ENCODE measurements around the gene AQP4.

Gene AQP4

DNA sequence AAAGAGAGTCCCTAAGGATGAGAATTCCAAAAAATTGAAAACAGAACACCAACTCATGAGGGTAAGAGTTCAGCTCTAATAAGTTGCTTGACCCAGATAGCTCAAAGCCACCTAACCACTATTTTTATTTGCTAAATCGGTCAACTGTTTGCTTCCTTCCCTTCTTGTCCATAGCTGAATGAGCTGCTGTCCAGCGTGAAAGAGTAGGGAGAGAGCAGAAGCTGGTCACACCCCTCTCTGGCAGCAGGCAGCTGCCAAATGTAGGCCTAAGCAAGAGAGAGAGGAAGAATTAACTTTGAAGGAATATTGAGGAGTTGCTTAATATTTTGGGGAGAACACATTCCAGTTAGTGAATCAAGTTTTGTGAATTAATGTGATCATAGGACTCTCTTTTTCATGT is 25.9 kb downstream of the AQP4 start:
- no peak for DNase-seq (ENCODE audit: low spot score)

DNA sequence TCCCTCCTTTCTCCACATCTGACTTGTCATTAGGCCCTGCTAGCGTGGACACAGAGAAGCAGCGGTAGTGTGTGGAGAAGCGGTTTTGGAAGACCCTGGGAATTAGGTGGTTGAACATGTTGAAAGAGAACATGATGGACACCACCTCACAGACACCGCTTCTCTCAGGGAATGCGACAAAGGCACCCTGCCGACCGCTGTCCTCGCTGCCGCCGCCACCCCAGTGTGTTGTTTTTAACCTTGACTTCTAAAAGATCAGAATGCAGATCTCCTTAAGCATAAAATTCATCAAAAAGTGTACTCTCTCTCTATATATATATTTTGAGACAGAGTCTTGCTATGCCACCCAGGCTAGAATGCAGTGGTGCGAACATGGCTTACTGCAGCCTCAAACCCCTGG is 33.2 kb downstream of the AQP4 start:
- no peak for DNase-seq (ENCODE audit: low spot score)

DNA sequence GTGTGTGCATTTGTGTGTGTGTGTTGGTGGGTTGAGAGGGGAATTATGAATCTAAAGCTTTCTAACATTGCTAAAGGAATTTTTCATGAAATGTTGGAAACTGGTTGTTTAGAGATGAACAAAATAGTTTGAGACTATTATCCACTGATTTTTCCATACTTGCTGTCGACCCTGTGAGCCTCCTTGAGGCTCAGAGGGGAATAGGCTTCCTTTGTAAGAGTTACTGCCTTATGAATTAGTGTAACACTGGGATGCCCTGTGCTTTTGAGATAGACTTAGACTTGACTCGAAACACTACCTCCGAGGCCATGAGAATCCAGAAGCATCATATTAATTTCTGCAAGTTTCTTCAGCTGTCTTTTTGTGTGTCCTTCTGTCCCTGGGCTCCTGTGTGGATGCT is 37.9 kb downstream of the AQP4 start:
- no peak for DNase-seq (ENCODE audit: low spot score)

DNA sequence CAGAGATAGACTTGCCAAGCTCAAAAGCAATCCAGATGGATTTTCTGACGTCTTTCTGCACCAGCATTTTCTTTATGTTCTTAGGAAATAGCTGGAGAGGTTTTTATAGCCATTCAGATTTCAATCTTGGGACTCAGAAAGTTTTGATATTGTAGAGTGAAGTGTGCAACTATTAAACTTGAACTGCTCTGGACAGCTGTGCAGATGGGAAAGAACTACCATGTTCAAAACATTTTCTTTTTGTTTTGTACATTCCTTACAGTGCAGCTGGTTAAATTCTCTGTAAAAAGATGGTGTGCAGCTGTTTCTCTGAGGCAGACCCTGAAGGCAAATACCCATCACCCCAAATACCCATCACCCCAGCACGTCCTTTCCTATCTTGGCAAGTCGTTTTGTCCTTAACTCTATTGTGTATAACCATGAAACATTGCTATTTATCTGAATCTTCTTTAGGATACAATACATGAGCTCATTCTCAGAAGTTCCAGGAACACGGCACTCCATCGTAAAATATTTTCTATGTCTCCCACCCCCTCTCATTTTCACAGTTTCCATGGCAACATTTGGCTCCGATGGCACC is 38.8 kb downstream of the AQP4 start:
- no peak for DNase-seq (ENCODE audit: low spot score)

DNA sequence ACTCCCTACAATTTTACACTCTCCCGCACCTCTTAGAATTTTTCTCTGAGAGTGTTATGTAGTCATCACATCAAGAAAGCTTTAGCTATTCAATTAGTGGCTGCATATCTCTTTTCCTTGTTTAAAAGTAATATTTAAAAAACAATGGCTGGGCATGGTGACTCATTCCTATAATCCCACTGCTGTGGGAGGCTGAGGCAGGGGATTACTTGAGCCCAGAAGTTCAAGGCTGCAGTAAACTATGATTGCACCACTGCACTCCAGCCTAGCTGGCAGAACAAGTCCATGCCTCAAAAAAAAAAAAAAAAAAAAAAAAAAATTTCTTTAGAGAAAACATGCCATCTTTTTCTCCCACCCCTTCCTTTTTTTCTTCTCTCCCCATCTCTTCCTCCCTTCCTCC is 44.3 kb downstream of the AQP4 start:
- no peak for DNase-seq (ENCODE audit: low spot score)

DNA sequence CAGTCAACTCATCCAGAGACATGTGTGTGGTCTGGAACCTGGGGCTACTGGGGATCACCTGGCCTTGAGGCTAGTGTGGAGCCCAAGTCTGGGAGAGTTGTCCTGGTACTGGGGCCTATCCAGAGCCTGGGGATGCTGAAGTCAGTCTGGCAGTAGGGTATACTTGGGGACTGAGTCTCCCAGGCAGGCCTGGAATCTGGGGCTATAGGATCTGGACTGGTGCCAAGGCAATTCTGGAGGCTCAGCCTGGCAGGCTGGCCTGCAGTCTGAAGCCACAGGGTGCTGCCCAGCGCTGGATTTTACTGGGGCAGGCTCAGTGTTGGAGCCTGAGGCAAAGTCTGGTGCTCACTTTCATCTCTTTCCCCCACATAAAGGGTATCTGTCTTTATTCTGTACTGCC is 46.5 kb downstream of the AQP4 start:
- no peak for DNase-seq (ENCODE audit: low spot score)

- no peak for DNase-seq (ENCODE audit: low spot score)
Observed at GRCh38 chr18:26818461-26818860, 47.0 kb downstream of the AQP4 start.

GRCh38 chr18:26813043-26813442 is 52.5 kb downstream of the AQP4 start:
- peak; percentile 4 for DNase-seq (ENCODE audit: low spot score)

- DNase-seq (ENCODE audit: low spot score), result no peak
Observed at GRCh38 chr18:26812462-26812861, 53.0 kb downstream of the AQP4 start.

DNA sequence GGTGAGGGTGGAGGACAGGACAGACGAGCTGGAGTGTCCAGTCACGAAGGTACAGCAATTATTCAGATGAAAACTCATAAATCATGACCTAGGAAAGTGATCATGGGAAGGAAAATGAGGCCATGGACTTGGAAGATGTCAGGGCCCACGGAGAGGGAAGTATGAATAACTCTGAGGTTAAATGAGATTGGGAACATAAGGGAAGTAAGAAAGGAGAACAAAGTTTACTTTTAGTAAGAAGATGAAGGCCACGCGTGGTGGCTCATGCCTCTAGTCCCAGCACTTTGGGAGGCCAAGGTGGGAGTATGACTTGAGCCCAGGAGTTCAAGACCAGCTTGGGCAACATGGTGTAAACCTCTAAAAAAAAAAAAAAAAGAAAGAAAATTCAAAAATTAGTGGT is 56.2 kb downstream of the AQP4 start:
- DNase-seq (ENCODE audit: low spot score), result no peak

DNA sequence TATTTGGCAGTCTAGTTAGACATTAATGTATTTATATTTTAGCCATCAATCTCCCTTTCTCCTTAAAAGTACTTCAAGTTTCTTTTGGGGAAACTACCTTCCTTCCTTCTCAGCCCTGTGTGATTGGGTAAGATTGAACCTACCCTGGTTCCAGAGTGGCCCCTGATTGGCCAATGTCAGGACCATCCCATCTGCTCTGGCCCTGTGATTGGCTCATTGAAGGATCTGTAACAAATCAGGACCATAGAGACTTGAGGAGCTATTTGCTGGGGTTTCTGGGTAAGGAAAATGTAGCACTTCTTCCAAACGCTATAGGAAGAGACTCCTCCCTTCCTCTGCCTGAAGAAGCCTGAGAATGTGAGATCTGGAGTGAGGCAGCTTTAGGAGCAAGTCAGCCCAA is 59.3 kb downstream of the AQP4 start:
- no peak for DNase-seq (ENCODE audit: low spot score)

DNA sequence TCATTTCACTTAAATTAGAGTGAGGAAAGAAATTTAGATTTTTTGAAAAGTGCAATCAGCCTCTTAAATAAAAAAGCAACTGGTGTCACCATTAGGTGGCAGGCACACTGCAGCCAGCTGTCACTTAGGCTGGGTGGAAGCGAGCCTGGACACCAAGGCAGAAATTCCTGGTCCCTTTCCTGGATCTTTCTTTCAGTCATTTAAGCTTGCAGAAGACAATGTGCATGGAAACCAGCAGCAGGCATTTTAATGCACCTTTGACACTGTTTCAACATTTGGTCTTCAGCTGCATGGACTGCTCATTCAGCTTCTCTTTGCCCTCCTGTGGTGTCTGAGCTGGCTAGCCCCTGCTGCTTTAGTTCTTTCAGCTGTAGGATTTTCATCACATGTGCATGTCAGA is 61.0 kb downstream of the AQP4 start:
- DNase-seq (ENCODE audit: low spot score), result no peak

DNA sequence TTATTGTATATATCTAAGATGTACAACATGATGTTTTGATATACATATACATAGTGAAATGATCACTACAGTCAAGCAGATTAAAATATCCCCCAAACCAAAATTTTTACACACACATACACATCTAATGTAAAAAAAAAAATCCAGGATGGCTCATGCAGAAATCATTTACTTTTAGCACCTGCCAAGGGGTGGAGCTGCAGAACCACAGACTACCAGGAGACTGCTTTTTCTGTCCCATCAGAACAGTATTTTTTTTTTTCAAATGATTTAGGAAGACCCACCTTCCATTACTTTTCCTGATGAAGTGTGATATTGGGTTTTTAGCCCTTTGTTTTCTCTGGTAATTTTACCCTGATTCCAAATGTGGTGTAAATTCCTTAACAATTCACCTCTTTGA is 61.9 kb downstream of the AQP4 start:
- no peak for DNase-seq (ENCODE audit: low spot score)

- DNase-seq (ENCODE audit: low spot score), result no peak
Observed at GRCh38 chr18:26802330-26803200, 62.9 kb downstream of the AQP4 start.
